GM12878 (cell line): ENCODE data around the gene TGFB1. TPM values are rescaled to one million over a fixed set of nuclear protein-coding genes. Genes with fewer than 3 reads are reported as not detected.

Experiments
- CEBPZ ChIP-seq: fragments of 150-350 bp; IDR thresholded peaks from 2 replicates; pipeline ENCODE4 v1.6.1; 2016; ENCODE audit warnings: low read depth, low read length
- CHD1 ChIP-seq: IDR thresholded peaks from 2 replicates; pipeline ENCODE4 v1.6.1; 2012; ENCODE audit warnings: low read depth, low read length, improper control_type of control experiment
- CHD4 ChIP-seq: fragments of 200-600 bp; sonication (generic); IDR thresholded peaks from 2 replicates; pipeline ENCODE4 v1.6.1; 2016; ENCODE audit warnings: mild to moderate bottlenecking
- EZH2 ChIP-seq: IDR thresholded peaks from 2 replicates; pipeline ENCODE4 v1.6.1; 2012; ENCODE audit warnings: low read depth, mild to moderate bottlenecking, control low read depth, inconsistent platforms, low read length, borderline replicate concordance; ENCODE audit not compliant: control insufficient read depth
- FOS ChIP-seq: IDR thresholded peaks from 3 replicates; pipeline ENCODE4 v1.6.1; 2011; ENCODE audit warnings: borderline replicate concordance; ENCODE audit not compliant: insufficient read length; ENCODE audit errors: extremely low read depth
- HDAC6 ChIP-seq: fragments of 200-600 bp; sonication (generic); IDR thresholded peaks from one replicate; pipeline ENCODE4 v1.8.0; 2017; ENCODE audit warnings: antibody characterized with exemption; ENCODE audit not compliant: unreplicated experiment
- KLF5 ChIP-seq: fragments of 450-650 bp; IDR thresholded peaks from 2 replicates; pipeline ENCODE4 v1.6.1; 2014; ENCODE audit warnings: mild to moderate bottlenecking; ENCODE audit not compliant: partially characterized antibody
- MLLT1 ChIP-seq: fragments of 450-650 bp; IDR thresholded peaks from 2 replicates; pipeline ENCODE4 v1.6.1; 2016; ENCODE audit warnings: mild to moderate bottlenecking
- NBN ChIP-seq: fragments of 450-650 bp; IDR thresholded peaks from 2 replicates; pipeline ENCODE4 v1.6.1; 2016
- NFIC ChIP-seq: IDR thresholded peaks from 2 replicates; pipeline ENCODE4 v1.6.1; 2012; ENCODE audit warnings: low read depth, mild to moderate bottlenecking, inconsistent platforms, low read length, moderate library complexity
- NKRF ChIP-seq: fragments of 450-650 bp; conservative IDR thresholded peaks from 2 replicates; pipeline ENCODE4 v1.6.1; 2017; ENCODE audit warnings: mild to moderate bottlenecking, moderate library complexity
- PAX5 ChIP-seq: IDR thresholded peaks from 2 replicates; pipeline ENCODE4 v1.6.1; 2011; ENCODE audit warnings: low read depth, low read length, borderline replicate concordance
- SMC3 ChIP-seq: IDR thresholded peaks from 2 replicates; pipeline ENCODE4 v1.6.1; 2011; ENCODE audit warnings: low read length, improper control_type of control experiment, borderline replicate concordance
- TARDBP ChIP-seq: IDR thresholded peaks from 2 replicates; pipeline ENCODE4 v1.6.1; 2016; ENCODE audit warnings: borderline replicate concordance
- USF1 ChIP-seq: IDR thresholded peaks from 2 replicates; pipeline ENCODE4 v1.6.1; 2011; ENCODE audit warnings: borderline replicate concordance, low read depth, mild to moderate bottlenecking, moderate library complexity, mixed read lengths, low read length; ENCODE audit not compliant: insufficient read depth; ENCODE audit errors: extremely low read length
- ZNF24 ChIP-seq: fragments of 450-650 bp; IDR thresholded peaks from 2 replicates; pipeline ENCODE4 v1.6.1; 2017; ENCODE audit warnings: antibody characterized with exemption, mild to moderate bottlenecking
- ZNF592 ChIP-seq: fragments of 450-650 bp; IDR thresholded peaks from 2 replicates; pipeline ENCODE4 v1.6.1; 2017; ENCODE audit warnings: mild to moderate bottlenecking, moderate library complexity
- polyA plus RNA-seq, 11 experiments: library from polyadenylated mRNA; depleted of rRNA in 4 of 11; unstranded in 6 of 11; stranded (reverse) in 5 of 11; fragments of >200 nt; fragmentation: Nextera tagmentation in 4 of 11; fragmentation: Illumina TruSeq in 1 of 11; extraction: Ambion mirVana in 4 of 11; extraction: Trizol in 1 of 11; gene quantifications; 1 replicate in 1 of 11; 2 replicates in 10 of 11; pipeline versions ENCODE4 v1.2.1 to v1.2.3, GENCODE V29; 2011 to 2016; ENCODE audit warnings: inconsistent platforms in 2 of 11, missing spikeins in 2 of 11, low read depth in 1 of 11
- total RNA-seq, 4 experiments: library from RNA; depleted of rRNA in 3 of 4; stranded (reverse); fragments of >200 nt in 3 of 4; fragmentation: Illumina TruSeq in 1 of 4; extraction: Trizol in 1 of 4; gene quantifications; 2 replicates each; pipeline versions ENCODE4 v1.2.1 to v1.2.3, GENCODE V29; 2013 to 2021

The TGFB1 gene
- total and polyA plus RNA-seq, 10 of the 15 experiments (the other 5 are each of a cell fraction or from before 2014, with no cell fraction given), result 0.23 to 120 (median 10.9) TPM

- peak; percentile 93 for TF ChIP-seq NKRF
- TF ChIP-seq ZNF24, result peak; percentile 73
- peak; percentile 81; the same call in 1 of the 2 replicates for TF ChIP-seq TARDBP
- TF ChIP-seq CHD4, result no peak
- peak; percentile 99 for TF ChIP-seq PAX5
- 0 out of 2 replicates have a peak, but pooled peaks have one; percentile 7 for TF ChIP-seq SMC3
- peak; percentile 60 for TF ChIP-seq USF1
- TF ChIP-seq EZH2, result no peak
- no peak; the same call in 1 of the 2 replicates for TF ChIP-seq NFIC
- no peak for TF ChIP-seq FOS
- no peak for TF ChIP-seq CHD1
- no peak for TF ChIP-seq ZNF592
- peak; percentile 95 for TF ChIP-seq MLLT1
- TF ChIP-seq KLF5, result peak; percentile 55
- TF ChIP-seq CEBPZ, result no peak
- TF ChIP-seq NBN, result peak; percentile 99
- TF ChIP-seq HDAC6, result no peak
Observed at GRCh38 chr19:41310033-41310831, 43.5 kb downstream of the TGFB1 start, which contains the start of gene CCDC97 (continued).
